Measurements from ENCODE around the gene KLC3.
A peak's percentile ranks its signal among the peaks of the same experiment; 100 is the strongest.

The KLC3 gene

DNA sequence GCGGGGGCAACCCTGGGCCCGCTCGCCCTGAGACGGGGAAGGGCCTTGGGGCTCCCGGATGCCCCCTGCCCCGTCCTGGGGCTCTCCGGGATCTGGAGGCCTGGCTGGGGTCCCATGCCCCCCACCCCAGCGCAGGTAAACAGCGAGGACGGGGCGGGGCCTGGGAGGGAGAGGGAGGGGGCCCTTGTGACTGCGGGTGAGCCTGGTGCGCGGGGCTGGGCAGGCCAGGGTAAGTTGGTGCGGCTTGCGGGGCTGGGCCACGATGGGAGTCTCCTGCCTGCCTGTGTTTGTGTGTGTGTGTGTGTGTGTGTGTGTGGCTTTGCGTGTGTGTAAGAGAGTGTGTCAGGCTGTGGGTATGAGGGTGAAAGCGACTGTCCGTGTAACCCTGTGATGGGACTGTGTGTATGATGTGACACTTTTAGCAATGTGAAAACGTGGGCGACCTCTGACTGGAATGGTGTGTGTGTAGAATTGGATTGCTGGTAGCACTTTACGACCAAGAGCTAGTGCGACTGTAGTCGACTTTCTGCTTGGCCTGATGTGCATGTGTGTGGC lies 426 bp downstream of the KLC3 start:
- H3K4me3 ChIP-seq (ENCODE audit: low read length) = peak overlapping the region; percentile 46
- TF ChIP-seq, protein P1, sequence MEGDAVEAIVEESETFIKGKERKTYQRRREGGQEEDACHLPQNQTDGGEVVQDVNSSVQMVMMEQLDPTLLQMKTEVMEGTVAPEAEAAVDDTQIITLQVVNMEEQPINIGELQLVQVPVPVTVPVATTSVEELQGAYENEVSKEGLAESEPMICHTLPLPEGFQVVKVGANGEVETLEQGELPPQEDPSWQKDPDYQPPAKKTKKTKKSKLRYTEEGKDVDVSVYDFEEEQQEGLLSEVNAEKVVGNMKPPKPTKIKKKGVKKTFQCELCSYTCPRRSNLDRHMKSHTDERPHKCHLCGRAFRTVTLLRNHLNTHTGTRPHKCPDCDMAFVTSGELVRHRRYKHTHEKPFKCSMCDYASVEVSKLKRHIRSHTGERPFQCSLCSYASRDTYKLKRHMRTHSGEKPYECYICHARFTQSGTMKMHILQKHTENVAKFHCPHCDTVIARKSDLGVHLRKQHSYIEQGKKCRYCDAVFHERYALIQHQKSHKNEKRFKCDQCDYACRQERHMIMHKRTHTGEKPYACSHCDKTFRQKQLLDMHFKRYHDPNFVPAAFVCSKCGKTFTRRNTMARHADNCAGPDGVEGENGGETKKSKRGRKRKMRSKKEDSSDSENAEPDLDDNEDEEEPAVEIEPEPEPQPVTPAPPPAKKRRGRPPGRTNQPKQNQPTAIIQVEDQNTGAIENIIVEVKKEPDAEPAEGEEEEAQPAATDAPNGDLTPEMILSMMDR (conservative IDR thresholded peaks at IDR 0.05; ENCODE audit: low read depth, low read length) = no peak
- DNase-seq (ENCODE audit: low read depth) = no peak

DNA sequence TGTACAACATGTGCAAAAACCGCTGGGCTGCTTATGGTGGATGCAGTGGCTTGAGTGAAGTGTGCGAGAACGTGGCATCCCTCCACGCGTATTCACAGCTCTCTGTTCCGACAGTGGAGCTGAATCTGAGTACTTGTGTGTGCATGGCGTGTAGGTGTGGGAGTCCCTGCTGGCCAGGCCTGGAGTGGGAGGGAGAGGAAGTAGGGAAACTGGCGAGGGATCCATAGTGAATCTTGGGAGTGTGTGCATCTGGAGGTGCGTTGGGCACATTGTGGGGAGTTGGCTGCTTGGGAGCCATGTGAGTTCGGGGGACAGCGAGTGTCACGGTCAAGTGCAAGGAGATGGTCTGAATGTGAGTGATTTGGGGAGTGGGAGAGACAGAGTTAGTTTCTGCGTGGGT lies 2.4 kb downstream of the KLC3 start:
- no peak for DNase-seq (ENCODE audit: low read depth)
- no peak overlapping the region for H3K4me3 ChIP-seq (ENCODE audit: low read length)
- TF ChIP-seq, protein P1 (conservative IDR thresholded peaks at IDR 0.05; ENCODE audit: low read depth, low read length) = no peak

DNA sequence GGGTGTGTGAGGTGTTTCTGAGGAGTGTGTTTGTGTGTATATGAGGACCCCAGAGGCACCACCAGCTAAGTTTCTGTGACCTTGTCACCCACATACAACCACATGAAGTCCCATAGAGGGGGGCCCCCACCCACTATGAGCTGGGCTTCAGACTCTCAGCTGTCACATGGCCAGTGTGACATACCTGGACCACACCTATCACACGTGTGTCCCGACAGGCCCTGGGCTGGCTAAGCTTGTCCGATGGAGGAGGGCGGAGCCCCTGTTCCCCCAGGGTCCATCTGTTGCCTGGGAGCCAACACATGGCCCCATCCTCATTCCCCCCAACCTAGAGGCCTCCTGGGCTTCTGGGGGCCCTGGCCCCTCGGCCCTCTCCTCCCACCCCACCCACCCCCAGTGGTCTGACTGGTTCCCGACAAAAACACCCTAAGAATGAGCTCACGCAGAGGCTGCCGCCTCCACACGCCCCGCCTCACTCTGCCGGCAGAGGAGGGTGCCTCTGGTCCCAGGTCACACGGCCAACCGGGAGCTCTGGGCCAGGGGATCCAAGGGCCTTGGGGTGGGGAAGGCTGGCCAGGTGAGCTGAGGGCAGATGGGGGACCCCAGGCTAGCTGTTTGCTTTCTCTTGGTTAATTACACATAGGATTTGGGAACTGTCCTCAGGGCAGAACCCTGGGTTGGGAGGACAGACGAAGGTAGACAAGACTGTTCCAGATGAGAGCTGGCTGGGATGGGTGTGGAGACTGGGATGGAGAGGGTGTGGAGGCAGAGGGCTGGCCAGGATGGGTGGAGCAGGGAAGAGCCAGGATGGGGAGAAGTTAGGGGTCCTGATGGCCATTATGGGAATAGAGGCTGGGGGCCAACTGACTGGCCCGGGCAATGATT lies 4.3 kb downstream of the KLC3 start:
- no peak for DNase-seq (ENCODE audit: low read depth)
- TF ChIP-seq, protein P1 (conservative IDR thresholded peaks at IDR 0.05; ENCODE audit: low read depth, low read length) = no peak
- H3K4me3 ChIP-seq (ENCODE audit: low read length) = no peak overlapping the region

DNA sequence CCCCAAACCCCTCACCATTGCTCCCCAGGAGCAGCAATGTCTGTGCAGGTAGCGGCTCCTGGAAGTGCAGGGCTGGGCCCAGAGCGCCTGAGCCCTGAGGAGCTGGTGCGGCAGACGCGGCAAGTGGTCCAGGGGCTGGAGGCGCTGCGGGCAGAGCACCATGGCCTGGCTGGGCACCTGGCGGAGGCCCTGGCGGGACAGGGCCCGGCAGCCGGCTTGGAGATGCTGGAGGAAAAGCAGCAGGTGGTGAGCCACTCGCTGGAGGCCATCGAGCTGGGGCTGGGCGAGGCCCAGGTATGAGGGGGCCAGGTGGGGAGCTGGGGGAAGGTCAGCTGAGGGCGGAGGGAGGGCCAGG lies 4.9 kb downstream of the KLC3 start:
- DNase-seq (ENCODE audit: low read depth) = no peak
- TF ChIP-seq, protein P1 (conservative IDR thresholded peaks at IDR 0.05; ENCODE audit: low read depth, low read length) = no peak
- H3K4me3 ChIP-seq (ENCODE audit: low read length) = no peak overlapping the region

DNA sequence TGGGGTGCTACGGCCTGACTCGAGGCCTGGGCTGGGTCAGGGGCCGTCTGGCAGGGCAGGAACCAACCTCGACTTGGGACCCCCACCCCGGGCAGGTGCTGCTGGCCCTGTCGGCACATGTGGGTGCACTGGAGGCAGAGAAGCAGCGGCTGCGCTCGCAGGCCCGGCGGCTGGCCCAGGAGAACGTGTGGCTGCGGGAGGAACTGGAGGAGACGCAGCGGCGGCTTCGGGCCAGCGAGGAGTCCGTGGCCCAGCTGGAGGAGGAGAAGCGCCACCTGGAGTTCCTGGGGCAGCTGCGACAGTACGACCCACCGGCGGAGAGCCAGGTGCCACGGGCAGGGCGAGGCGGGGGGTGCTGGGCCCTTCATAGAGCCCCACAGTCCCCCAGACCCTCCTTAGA lies 5.9 kb downstream of the KLC3 start:
- no peak overlapping the region for H3K4me3 ChIP-seq (ENCODE audit: low read length)
- TF ChIP-seq, protein P1 (conservative IDR thresholded peaks at IDR 0.05; ENCODE audit: low read depth, low read length) = no peak
- no peak for DNase-seq (ENCODE audit: low read depth)

DNA sequence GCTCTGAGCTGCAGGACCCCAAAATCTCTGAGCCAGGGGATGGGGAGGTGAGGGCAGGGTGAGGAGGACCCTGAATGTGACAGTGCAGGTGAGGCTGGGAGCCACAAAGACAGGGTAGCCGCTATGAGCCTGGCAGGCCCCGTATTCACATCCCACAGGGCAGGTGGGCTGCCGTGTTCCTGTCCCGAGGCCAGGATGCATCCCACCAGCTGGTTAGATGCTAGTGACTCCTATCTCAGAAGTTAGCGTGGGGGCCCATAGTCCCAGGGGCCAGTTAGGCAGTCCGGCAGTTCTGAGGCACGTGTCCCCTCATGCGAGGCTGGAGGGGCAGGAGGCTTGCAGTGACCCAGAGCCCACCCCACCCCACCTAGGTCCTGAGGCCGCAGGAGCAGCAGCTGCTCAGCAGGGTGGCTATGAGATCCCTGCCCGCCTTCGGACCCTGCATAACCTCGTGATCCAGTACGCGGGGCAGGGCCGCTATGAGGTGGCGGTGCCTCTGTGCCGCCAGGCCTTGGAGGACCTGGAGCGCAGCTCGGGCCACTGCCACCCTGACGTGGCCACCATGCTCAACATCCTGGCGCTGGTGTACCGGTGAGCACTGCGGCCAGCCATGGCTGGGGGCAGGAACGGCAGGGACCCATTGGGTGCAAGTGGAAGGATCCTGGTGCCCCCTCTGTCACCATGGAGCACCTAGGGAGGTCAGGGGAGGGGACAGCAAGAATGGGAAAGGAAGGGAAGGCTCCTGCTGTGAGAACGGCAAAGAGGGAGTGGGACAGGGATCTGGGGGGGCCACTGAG lies 7.2 kb downstream of the KLC3 start:
- TF ChIP-seq, protein P1 (conservative IDR thresholded peaks at IDR 0.05; ENCODE audit: low read depth, low read length) = no peak

More for the DNA sequence above, 7.2 kb downstream of the KLC3 start:
- no peak for DNase-seq (ENCODE audit: low read depth)
- H3K4me3 ChIP-seq (ENCODE audit: low read length) = no peak overlapping the region

All from retinal pigment epithelial cell (primary cell).